ELF-1 (cell line): Measurements from ENCODE around the gene SUFU.

Source experiments
- DNase-seq: peaks from one replicate; pipeline ENCODE4 v3.0.0-alpha.2; 2016; ENCODE audit warnings: low read depth, low spot score

The SUFU gene

GRCh38 chr10:102634686-102635085, 130.9 kb downstream of the SUFU start:
- DNase-seq = no peak

- no peak for DNase-seq
These were observed 131.6 kb downstream of the SUFU start for GRCh38 chr10:102635377-102635776.

- DNase-seq = peak; percentile 66
These were observed 135.8 kb downstream of the SUFU start for GRCh38 chr10:102639537-102639936.

GRCh38 chr10:102641402-102641801, 137.6 kb downstream of the SUFU start:
- DNase-seq = no peak

- peak; percentile 98 for DNase-seq
These were observed 138.3 kb downstream of the SUFU start for GRCh38 chr10:102641880-102642735.

GRCh38 chr10:102642736-102643335, 139.1 kb downstream of the SUFU start:
- DNase-seq = peak; percentile 80

GRCh38 chr10:102643336-102644065, 139.7 kb downstream of the SUFU start:
- DNase-seq = peak; percentile 79

GRCh38 chr10:102644066-102644645, 140.4 kb downstream of the SUFU start, which contains the start of gene TRIM8:
Gene TRIM8 (plus strand): TSS chr10:102644479. CDS start chr10:102644618, 139 bp downstream.
- no peak for DNase-seq

- DNase-seq = peak; percentile 88
These were observed 141.0 kb downstream of the SUFU start for GRCh38 chr10:102644646-102645387.

- peak; percentile 71 for DNase-seq
These were observed 141.6 kb downstream of the SUFU start for GRCh38 chr10:102645388-102645740.

- peak; percentile 82 for DNase-seq
These were observed 142.2 kb downstream of the SUFU start for GRCh38 chr10:102645741-102646609.

GRCh38 chr10:102646610-102647442, 143.1 kb downstream of the SUFU start:
- no peak for DNase-seq

- DNase-seq = no peak
These were observed 143.9 kb downstream of the SUFU start for GRCh38 chr10:102647443-102648268.

- DNase-seq = no peak
These were observed 144.6 kb downstream of the SUFU start for GRCh38 chr10:102648269-102648888.

- DNase-seq = no peak
These were observed 145.4 kb downstream of the SUFU start for GRCh38 chr10:102648889-102649796.

GRCh38 chr10:102649797-102650654, 146.3 kb downstream of the SUFU start:
- no peak for DNase-seq
